K562 (cell line): Measurements from ENCODE around the gene ZNF165. TPM values are rescaled to one million over a fixed set of nuclear protein-coding genes. Genes with fewer than 3 reads are reported as not detected.

Source experiments
- ARID1B ChIP-seq: fragments of 450-650 bp; IDR thresholded peaks from 2 replicates; pipeline ENCODE4 v1.6.1; 2016; ENCODE audit warnings: antibody characterized with exemption, mild to moderate bottlenecking, inconsistent platforms
- FOXJ3 ChIP-seq: sonication (generic); formaldehyde crosslinking; IDR thresholded peaks from 2 replicates; pipeline ENCODE4 v1.4.0; 2020; ENCODE audit warnings: mild to moderate bottlenecking, missing genetic modification reagents
- FOXP1 ChIP-seq: sonication (generic); formaldehyde crosslinking; IDR thresholded peaks from 2 replicates; pipeline ENCODE4 v1.8.0; 2022; ENCODE audit warnings: mild to moderate bottlenecking, missing genetic modification reagents
- NFIC ChIP-seq: fragments of 450-650 bp; IDR thresholded peaks from 2 replicates; pipeline ENCODE4 v1.6.1; 2017; ENCODE audit warnings: mild to moderate bottlenecking, inconsistent platforms
- RBM25 ChIP-seq: fragments of 200-400 bp; formaldehyde crosslinking; IDR thresholded peaks from 2 replicates; pipeline ENCODE4 v1.6.1; 2018; ENCODE audit warnings: low read length, low read depth, moderate library complexity; ENCODE audit not compliant: severe bottlenecking
- RCOR1 ChIP-seq, 2 experiments: IDR thresholded peaks; 2 replicates each; pipeline ENCODE4 v1.6.1; 2012; ENCODE audit warnings: low read depth in 2 of 2, low read length in 2 of 2, borderline replicate concordance in 1 of 2, improper control_type of control experiment in 1 of 2
- TAF9B ChIP-seq: fragments of 450-650 bp; IDR thresholded peaks from 2 replicates; pipeline ENCODE4 v1.6.1; 2018; ENCODE audit warnings: mild to moderate bottlenecking; ENCODE audit not compliant: partially characterized antibody
- ZNF431 ChIP-seq: sonication (generic); formaldehyde crosslinking; IDR thresholded peaks from 2 replicates; pipeline ENCODE4 v1.8.0; 2022; ENCODE audit warnings: mild to moderate bottlenecking, missing genetic modification reagents
- polyA plus RNA-seq, 8 experiments: library from polyadenylated mRNA; depleted of rRNA in 4 of 8; stranded (reverse) in 5 of 8; unstranded in 3 of 8; fragments of >200 nt; fragmentation: Nextera tagmentation in 2 of 8; fragmentation: Illumina TruSeq in 1 of 8; extraction: Ambion mirVana in 2 of 8; extraction: Trizol in 1 of 8; gene quantifications; 2 replicates each; pipeline versions ENCODE4 v1.2.1 to v1.2.3, GENCODE V29; 2011 to 2014; ENCODE audit warnings: inconsistent platforms in 1 of 8, missing spikeins in 1 of 8
- total RNA-seq, 7 experiments: library from RNA; depleted of rRNA in 6 of 7; stranded (reverse); fragments of >200 nt in 6 of 7; fragmentation: Illumina TruSeq in 2 of 7; extraction: Trizol in 2 of 7; gene quantifications; 2 replicates each; pipeline versions ENCODE4 v1.2.1 to v1.2.3, GENCODE V29; 2011 to 2021; ENCODE audit warnings: low replicate concordance in 1 of 7
- TF ChIP-seq, protein P1 (sequence below): fragments of 450-650 bp; IDR thresholded peaks from 2 replicates; pipeline ENCODE4 v1.6.1; 2016; ENCODE audit warnings: low read depth, mild to moderate bottlenecking, moderate library complexity
- TF ChIP-seq, protein P2 (sequence below): fragments of 450-650 bp; conservative IDR thresholded peaks from 2 replicates; pipeline ENCODE4 v1.6.1; 2016; ENCODE audit warnings: missing genetic modification characterization, low read depth, mild to moderate bottlenecking, control low read depth, missing compliant biosample characterization
- TF ChIP-seq, protein P3 (sequence below): fragments of 250-450 bp; sonication (Bioruptor Pico); IDR thresholded peaks from 2 replicates; pipeline ENCODE4 v1.5.0; 2021
- TF ChIP-seq, protein P4 (sequence below): fragments of 450-650 bp; IDR thresholded peaks from 2 replicates; pipeline ENCODE4 v1.6.1; 2016
- TF ChIP-seq, protein P5 (sequence below): fragments of 250-450 bp; sonication (Bioruptor Pico); IDR thresholded peaks from 2 replicates; pipeline ENCODE4 v1.8.0; 2021; ENCODE audit warnings: moderate library complexity, mild to moderate bottlenecking, inconsistent platforms

The ZNF165 gene
- total and polyA plus RNA-seq, 9 of the 15 experiments (the other 6 are each of a cell fraction or from before 2014, with no cell fraction given), result 0.82 to 3.6 (median 1.2) TPM

DNA sequence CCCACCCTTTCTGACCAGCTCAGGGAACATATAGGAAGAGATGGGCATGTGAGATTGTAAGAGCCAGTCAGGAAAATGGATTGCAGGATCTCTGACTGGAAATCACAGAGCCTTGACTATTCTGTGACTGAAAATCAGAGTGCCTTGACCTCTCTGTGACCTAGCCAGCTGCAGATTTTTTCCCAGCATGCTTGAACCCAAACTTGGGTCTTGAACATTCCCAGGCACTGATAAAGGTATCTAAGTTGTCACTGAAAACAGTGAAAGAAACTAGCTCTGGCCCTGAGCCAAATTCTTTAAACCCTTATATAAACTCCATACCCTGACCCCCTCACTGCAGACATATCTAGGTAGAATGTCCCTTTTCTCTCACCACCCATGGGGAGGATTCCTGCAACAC lies 2.3 kb upstream of the ZNF165 start (continued):
- TF ChIP-seq, protein P1, sequence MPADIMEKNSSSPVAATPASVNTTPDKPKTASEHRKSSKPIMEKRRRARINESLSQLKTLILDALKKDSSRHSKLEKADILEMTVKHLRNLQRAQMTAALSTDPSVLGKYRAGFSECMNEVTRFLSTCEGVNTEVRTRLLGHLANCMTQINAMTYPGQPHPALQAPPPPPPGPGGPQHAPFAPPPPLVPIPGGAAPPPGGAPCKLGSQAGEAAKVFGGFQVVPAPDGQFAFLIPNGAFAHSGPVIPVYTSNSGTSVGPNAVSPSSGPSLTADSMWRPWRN, result no peak
- TF ChIP-seq, protein P2, sequence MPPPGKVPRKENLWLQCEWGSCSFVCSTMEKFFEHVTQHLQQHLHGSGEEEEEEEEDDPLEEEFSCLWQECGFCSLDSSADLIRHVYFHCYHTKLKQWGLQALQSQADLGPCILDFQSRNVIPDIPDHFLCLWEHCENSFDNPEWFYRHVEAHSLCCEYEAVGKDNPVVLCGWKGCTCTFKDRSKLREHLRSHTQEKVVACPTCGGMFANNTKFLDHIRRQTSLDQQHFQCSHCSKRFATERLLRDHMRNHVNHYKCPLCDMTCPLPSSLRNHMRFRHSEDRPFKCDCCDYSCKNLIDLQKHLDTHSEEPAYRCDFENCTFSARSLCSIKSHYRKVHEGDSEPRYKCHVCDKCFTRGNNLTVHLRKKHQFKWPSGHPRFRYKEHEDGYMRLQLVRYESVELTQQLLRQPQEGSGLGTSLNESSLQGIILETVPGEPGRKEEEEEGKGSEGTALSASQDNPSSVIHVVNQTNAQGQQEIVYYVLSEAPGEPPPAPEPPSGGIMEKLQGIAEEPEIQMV, result no peak
- peak; percentile 90 for TF ChIP-seq NFIC
- TF ChIP-seq TAF9B, result no peak
- TF ChIP-seq, protein P3, sequence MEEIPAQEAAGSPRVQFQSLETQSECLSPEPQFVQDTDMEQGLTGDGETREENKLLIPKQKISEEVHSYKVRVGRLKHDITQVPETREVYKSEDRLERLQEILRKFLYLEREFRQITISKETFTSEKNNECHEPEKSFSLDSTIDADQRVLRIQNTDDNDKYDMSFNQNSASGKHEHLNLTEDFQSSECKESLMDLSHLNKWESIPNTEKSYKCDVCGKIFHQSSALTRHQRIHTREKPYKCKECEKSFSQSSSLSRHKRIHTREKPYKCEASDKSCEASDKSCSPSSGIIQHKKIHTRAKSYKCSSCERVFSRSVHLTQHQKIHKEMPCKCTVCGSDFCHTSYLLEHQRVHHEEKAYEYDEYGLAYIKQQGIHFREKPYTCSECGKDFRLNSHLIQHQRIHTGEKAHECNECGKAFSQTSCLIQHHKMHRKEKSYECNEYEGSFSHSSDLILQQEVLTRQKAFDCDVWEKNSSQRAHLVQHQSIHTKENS (CRISPR knock-in tag), result no peak
- TF ChIP-seq, protein P4, sequence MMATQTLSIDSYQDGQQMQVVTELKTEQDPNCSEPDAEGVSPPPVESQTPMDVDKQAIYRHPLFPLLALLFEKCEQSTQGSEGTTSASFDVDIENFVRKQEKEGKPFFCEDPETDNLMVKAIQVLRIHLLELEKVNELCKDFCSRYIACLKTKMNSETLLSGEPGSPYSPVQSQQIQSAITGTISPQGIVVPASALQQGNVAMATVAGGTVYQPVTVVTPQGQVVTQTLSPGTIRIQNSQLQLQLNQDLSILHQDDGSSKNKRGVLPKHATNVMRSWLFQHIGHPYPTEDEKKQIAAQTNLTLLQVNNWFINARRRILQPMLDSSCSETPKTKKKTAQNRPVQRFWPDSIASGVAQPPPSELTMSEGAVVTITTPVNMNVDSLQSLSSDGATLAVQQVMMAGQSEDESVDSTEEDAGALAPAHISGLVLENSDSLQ, result no peak
- no peak for TF ChIP-seq FOXP1 (CRISPR knock-in tag)
- TF ChIP-seq, protein P5, sequence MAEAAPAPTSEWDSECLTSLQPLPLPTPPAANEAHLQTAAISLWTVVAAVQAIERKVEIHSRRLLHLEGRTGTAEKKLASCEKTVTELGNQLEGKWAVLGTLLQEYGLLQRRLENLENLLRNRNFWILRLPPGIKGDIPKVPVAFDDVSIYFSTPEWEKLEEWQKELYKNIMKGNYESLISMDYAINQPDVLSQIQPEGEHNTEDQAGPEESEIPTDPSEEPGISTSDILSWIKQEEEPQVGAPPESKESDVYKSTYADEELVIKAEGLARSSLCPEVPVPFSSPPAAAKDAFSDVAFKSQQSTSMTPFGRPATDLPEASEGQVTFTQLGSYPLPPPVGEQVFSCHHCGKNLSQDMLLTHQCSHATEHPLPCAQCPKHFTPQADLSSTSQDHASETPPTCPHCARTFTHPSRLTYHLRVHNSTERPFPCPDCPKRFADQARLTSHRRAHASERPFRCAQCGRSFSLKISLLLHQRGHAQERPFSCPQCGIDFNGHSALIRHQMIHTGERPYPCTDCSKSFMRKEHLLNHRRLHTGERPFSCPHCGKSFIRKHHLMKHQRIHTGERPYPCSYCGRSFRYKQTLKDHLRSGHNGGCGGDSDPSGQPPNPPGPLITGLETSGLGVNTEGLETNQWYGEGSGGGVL, result no peak
- no peak for TF ChIP-seq RBM25
- peak; percentile 75 to 86 for TF ChIP-seq RCOR1 (IDR thresholded peaks at IDR 0.05; ENCODE audit: borderline replicate concordance in 1 of 2, low read depth in 2 of 2, low read length in 2 of 2)
- TF ChIP-seq ZNF431 (CRISPR knock-in tag), result no peak
- no peak for TF ChIP-seq ARID1B
- TF ChIP-seq FOXJ3 (CRISPR knock-in tag), result no peak
